Keratinocyte (primary cell): Measurements from ENCODE around the gene CYTH2. TPM values are rescaled to one million over a fixed set of nuclear protein-coding genes. Genes with fewer than 3 reads are reported as not detected.
A peak's percentile ranks its signal among the peaks of the same experiment; 100 is the strongest.

Experiments used
- DNase-seq: peaks from one replicate; pipeline ENCODE4 v3.0.0-alpha.2; 2011; ENCODE audit warnings: low read depth, missing footprints, low spot score
- FAIRE-seq: peaks from 2 replicates; lab custom pipeline; 2011; peaks lifted over from hg19 to GRCh38; lab: Jason Lieb, UNC
- H2AFZ ChIP-seq: 2 replicates; pipeline ENCODE4 v1.6.0; 2012; ENCODE audit warnings: low read length, control low read depth, inconsistent platforms; ENCODE audit not compliant: control insufficient read depth
- H3K27ac ChIP-seq: 2 replicates; pipeline ENCODE4 v1.5.1; 2011; ENCODE audit warnings: low read length; ENCODE audit not compliant: control insufficient read depth, insufficient read depth
- H3K27me3 ChIP-seq: 3 replicates; pipeline ENCODE4 v1.6.0; 2011; ENCODE audit warnings: low read length; ENCODE audit not compliant: control insufficient read depth, insufficient read depth; ENCODE audit errors: extremely low read depth
- H3K36me3 ChIP-seq, 2 experiments: 2 replicates in 1 of 2; 3 replicates in 1 of 2; pipeline ENCODE4 v1.5.1; 2011; ENCODE audit warnings: low read length in 2 of 2, mild to moderate bottlenecking in 1 of 2; ENCODE audit not compliant: control insufficient read depth in 2 of 2, insufficient read depth in 2 of 2; ENCODE audit errors: extremely low read depth in 1 of 2
- H3K4me1 ChIP-seq: 3 replicates; pipeline ENCODE4 v1.5.1; 2011; ENCODE audit warnings: low read length; ENCODE audit not compliant: control insufficient read depth, insufficient read depth; ENCODE audit errors: extremely low read depth
- H3K4me2 ChIP-seq: 3 replicates; pipeline ENCODE4 v1.6.0; 2011; ENCODE audit warnings: low read depth, low read length; ENCODE audit not compliant: control insufficient read depth, insufficient read depth; ENCODE audit errors: extremely low read depth
- H3K4me3 ChIP-seq, 3 experiments: fragments of 200-600 bp in 1 of 3; sonication (generic) in 1 of 3; 2 replicates in 2 of 3; 3 replicates in 1 of 3; pipeline ENCODE4 v1.5.1; 2011 to 2016; ENCODE audit warnings: low read length in 3 of 3, mild to moderate bottlenecking in 3 of 3, control low read depth in 2 of 3, inconsistent platforms in 1 of 3, low read depth in 1 of 3, mixed read lengths in 1 of 3, mixed run types in 1 of 3, moderate library complexity in 1 of 3; ENCODE audit not compliant: control insufficient read depth in 2 of 3, insufficient read depth in 2 of 3; ENCODE audit errors: extremely low read depth in 1 of 3
- H3K79me2 ChIP-seq: 2 replicates; pipeline ENCODE4 v1.6.0; 2012; ENCODE audit warnings: low read length; ENCODE audit not compliant: control insufficient read depth, insufficient read depth
- H3K9ac ChIP-seq: 3 replicates; pipeline ENCODE4 v1.6.0; 2011; ENCODE audit warnings: low read length; ENCODE audit not compliant: control insufficient read depth, insufficient read depth; ENCODE audit errors: extremely low read depth
- H3K9me1 ChIP-seq: 3 replicates; pipeline ENCODE4 v1.6.0; 2011; ENCODE audit warnings: low read length; ENCODE audit not compliant: control insufficient read depth, insufficient read depth; ENCODE audit errors: extremely low read depth
- H3K9me3 ChIP-seq: 2 replicates; pipeline ENCODE4 v1.5.1; 2012; ENCODE audit warnings: low read depth, low read length; ENCODE audit not compliant: control insufficient read depth
- H4K20me1 ChIP-seq: 3 replicates; pipeline ENCODE4 v1.6.0; 2011; ENCODE audit warnings: low read length; ENCODE audit not compliant: control insufficient read depth, insufficient read depth; ENCODE audit errors: extremely low read depth
- CTCF ChIP-seq, 3 experiments: IDR thresholded peaks in 1 of 3; conservative IDR thresholded peaks in 1 of 3; optimal IDR thresholded peaks in 1 of 3; 2 replicates in 2 of 3; 3 replicates in 1 of 3; pipeline versions ENCODE3 to v1.5.1; 2011; ENCODE audit warnings: low read length in 3 of 3, mild to moderate bottlenecking in 3 of 3, moderate library complexity in 2 of 3, control low read depth in 1 of 3, inconsistent platforms in 1 of 3; ENCODE audit not compliant: insufficient read depth in 2 of 3; ENCODE audit errors: extremely low read depth in 1 of 3
- EZH2 ChIP-seq: IDR thresholded peaks from one replicate; pipeline ENCODE4 v1.6.1; 2012; ENCODE audit warnings: inconsistent platforms, mild to moderate bottlenecking, low read length, moderate library complexity
- dilution Hi-C: fragments of 300-500 bp; cut with MboI; formaldehyde crosslinking; loops from one replicate; pipeline ENCODE4 v1.7.0; 2020; ENCODE audit warnings: low sequenced_read_pairs; ENCODE audit not compliant: extremely low pct_ligation_motif_present
- polyA plus RNA-seq, 5 experiments: library from polyadenylated mRNA; depleted of rRNA in 3 of 5; stranded (reverse) in 3 of 5; stranded (forward) in 1 of 5; unstranded in 1 of 5; fragments of >200 nt; gene quantifications; 1 replicate in 1 of 5; 2 replicates in 3 of 5; 3 replicates in 1 of 5; pipeline versions ENCODE4 v1.2.1 to v1.2.3, GENCODE V29; 2011 to 2012; ENCODE audit warnings: missing spikeins in 2 of 5, low read depth in 1 of 5, low replicate concordance in 1 of 5

Gene CYTH2
- polyA plus RNA-seq, 1 donor (not counting 4 experiments of a cell fraction or from before 2014, with no cell fraction given) = 27.0 TPM

- Histone ChIP-seq H3K4me3 (peak overlapping the region; percentile 75 to 87 (median 85)), H2AFZ (no peak overlapping the region), H3K9me1 (no peaks in the 10 kb centered on the region), H3K27ac (peak overlapping the region; percentile 35), H3K27me3 (no peaks in the 10 kb centered on the region), H3K36me3 (peaks cover 39 to 42% of the 10 kb centered on the region in 2 experiments), H3K4me2 (peak overlapping the region; percentile 91), H3K79me2 (peaks cover 16% of the 10 kb centered on the region), H3K9me3 (no peaks in the 10 kb centered on the region), H3K4me1 (peaks cover 17% of the 10 kb centered on the region), H4K20me1 (peaks cover 5% of the 10 kb centered on the region), H3K9ac (peak overlapping the region; percentile 93)
- dilution Hi-C loops = no loop called here
- no peak for TF ChIP-seq EZH2
- no peak for TF ChIP-seq CTCF (optimal IDR thresholded peaks at IDR 0.05 in 1 of 3, IDR thresholded peaks at IDR 0.05 in 1 of 3, conservative IDR thresholded peaks at IDR 0.05 in 1 of 3; ENCODE audit: extremely low read depth in 1 of 3, insufficient read depth in 2 of 3, low read length in 3 of 3)
- FAIRE-seq (no peak), DNase-seq (no peak)
Measured at GRCh38 chr19:48469934-48470680, 938 bp downstream of the CYTH2 start.

- no peak overlapping the region for H3K27ac ChIP-seq
- peaks cover 17% of the 10 kb centered on the region for H3K4me1 ChIP-seq
- H3K79me2 ChIP-seq = peaks cover 16% of the 10 kb centered on the region
- FAIRE-seq (no peak), DNase-seq (no peak)
- H3K27me3 ChIP-seq = no peaks in the 10 kb centered on the region
- H2AFZ ChIP-seq = no peak overlapping the region
- H3K9me3 ChIP-seq = no peaks in the 10 kb centered on the region
- no peak overlapping the region for H3K4me2 ChIP-seq
- TF ChIP-seq CTCF (optimal IDR thresholded peaks at IDR 0.05 in 1 of 3, IDR thresholded peaks at IDR 0.05 in 1 of 3, conservative IDR thresholded peaks at IDR 0.05 in 1 of 3; ENCODE audit: extremely low read depth in 1 of 3, insufficient read depth in 2 of 3, low read length in 3 of 3) (no peak), EZH2 (no peak)
- peaks cover 46 to 49% of the 10 kb centered on the region in 2 experiments for H3K36me3 ChIP-seq
- peaks cover 5% of the 10 kb centered on the region for H4K20me1 ChIP-seq
- H3K9ac ChIP-seq = no peak overlapping the region
- H3K9me1 ChIP-seq = no peaks in the 10 kb centered on the region
- no peak overlapping the region for H3K4me3 ChIP-seq
- dilution Hi-C loops = no loop called here
Measured at GRCh38 chr19:48470856-48471255, 1.7 kb downstream of the CYTH2 start.
